WERI-Rb-1 (cell line): ENCODE measurements around the gene IL1RAPL2.

Experiments
- DNase-seq: peaks from one replicate; pipeline ENCODE4 v3.0.0-alpha.2; 2020
- H3K27ac ChIP-seq: fragments of 250-450 bp; sonication (Bioruptor Pico); 2 replicates; pipeline ENCODE4 v1.5.1; 2020; ENCODE audit warnings: mild to moderate bottlenecking, moderate library complexity
- H3K27me3 ChIP-seq: fragments of 250-450 bp; sonication (Bioruptor Pico); 2 replicates; pipeline ENCODE4 v1.5.1; 2021; ENCODE audit warnings: mild to moderate bottlenecking, low read depth, moderate library complexity; ENCODE audit not compliant: insufficient read depth, severe bottlenecking
- H3K36me3 ChIP-seq: fragments of 250-450 bp; sonication (Bioruptor Pico); 2 replicates; pipeline ENCODE4 v1.5.1; 2020; ENCODE audit warnings: mild to moderate bottlenecking, moderate library complexity
- H3K4me3 ChIP-seq: 2 replicates; pipeline ENCODE4 v1.5.1; 2011; ENCODE audit warnings: low read depth, mild to moderate bottlenecking, control low read depth, low read length
- H3K9me3 ChIP-seq: fragments of 250-450 bp; sonication (Bioruptor Pico); 2 replicates; pipeline ENCODE4 v1.5.1; 2021; ENCODE audit warnings: mild to moderate bottlenecking, moderate library complexity; ENCODE audit not compliant: severe bottlenecking
- TF ChIP-seq, protein P1 (sequence below): IDR thresholded peaks from 2 replicates; pipeline ENCODE4 v1.5.1; 2011; ENCODE audit warnings: low read depth, mild to moderate bottlenecking, control low read depth, inconsistent platforms, low read length

The IL1RAPL2 gene

DNA sequence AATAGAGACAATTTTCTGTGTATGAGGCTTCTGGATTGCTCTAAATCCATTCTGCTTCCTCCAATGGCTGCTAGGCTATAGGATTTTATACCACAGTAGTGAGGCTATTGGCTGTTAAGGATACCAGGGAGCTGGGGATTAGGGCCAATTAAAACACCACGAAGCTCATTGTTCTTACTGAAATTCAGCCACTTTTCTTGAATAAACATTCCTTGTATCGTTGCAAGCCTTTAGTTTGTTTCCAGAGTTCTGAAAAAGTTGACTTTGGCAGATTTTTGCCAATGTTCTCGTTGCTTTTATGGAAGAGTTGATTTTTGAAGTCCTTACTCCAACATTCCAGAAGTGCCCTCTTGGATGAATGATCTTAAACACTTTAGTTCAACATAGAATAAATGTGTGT lies 892.8 kb downstream of the IL1RAPL2 start:
- no peak for DNase-seq
- Histone ChIP-seq H3K36me3 (no peaks in the 10 kb centered on the region), H3K9me3 (no peaks in the 10 kb centered on the region), H3K4me3 (no peak overlapping the region), H3K27me3 (peaks cover 19% of the 10 kb centered on the region), H3K27ac (no peak overlapping the region)
- TF ChIP-seq, protein P1, sequence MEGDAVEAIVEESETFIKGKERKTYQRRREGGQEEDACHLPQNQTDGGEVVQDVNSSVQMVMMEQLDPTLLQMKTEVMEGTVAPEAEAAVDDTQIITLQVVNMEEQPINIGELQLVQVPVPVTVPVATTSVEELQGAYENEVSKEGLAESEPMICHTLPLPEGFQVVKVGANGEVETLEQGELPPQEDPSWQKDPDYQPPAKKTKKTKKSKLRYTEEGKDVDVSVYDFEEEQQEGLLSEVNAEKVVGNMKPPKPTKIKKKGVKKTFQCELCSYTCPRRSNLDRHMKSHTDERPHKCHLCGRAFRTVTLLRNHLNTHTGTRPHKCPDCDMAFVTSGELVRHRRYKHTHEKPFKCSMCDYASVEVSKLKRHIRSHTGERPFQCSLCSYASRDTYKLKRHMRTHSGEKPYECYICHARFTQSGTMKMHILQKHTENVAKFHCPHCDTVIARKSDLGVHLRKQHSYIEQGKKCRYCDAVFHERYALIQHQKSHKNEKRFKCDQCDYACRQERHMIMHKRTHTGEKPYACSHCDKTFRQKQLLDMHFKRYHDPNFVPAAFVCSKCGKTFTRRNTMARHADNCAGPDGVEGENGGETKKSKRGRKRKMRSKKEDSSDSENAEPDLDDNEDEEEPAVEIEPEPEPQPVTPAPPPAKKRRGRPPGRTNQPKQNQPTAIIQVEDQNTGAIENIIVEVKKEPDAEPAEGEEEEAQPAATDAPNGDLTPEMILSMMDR: no peak

DNA sequence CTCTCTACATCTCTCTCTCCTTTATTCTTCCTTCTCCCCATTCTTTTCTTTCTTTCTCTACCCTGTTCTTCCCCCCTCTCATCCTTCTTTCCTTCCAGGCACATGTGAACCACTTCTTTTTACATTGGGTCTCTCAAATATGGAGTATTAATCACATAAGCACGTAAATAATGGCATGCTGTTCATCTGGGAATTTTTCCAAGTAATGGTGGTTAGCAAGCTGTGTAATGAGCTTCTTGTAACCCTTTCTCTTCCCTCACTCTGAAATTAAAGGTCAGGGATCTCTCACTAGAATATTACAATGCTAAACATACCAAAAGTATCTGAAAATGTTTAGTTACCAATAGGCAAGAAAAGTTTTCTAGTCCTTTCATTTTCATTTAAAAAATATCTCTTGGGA lies 894.4 kb downstream of the IL1RAPL2 start:
- Histone ChIP-seq H3K4me3 (no peak overlapping the region), H3K9me3 (no peaks in the 10 kb centered on the region), H3K27ac (no peak overlapping the region), H3K36me3 (no peaks in the 10 kb centered on the region), H3K27me3 (peaks cover 21% of the 10 kb centered on the region)
- TF ChIP-seq, protein P1: no peak
- no peak for DNase-seq

DNA sequence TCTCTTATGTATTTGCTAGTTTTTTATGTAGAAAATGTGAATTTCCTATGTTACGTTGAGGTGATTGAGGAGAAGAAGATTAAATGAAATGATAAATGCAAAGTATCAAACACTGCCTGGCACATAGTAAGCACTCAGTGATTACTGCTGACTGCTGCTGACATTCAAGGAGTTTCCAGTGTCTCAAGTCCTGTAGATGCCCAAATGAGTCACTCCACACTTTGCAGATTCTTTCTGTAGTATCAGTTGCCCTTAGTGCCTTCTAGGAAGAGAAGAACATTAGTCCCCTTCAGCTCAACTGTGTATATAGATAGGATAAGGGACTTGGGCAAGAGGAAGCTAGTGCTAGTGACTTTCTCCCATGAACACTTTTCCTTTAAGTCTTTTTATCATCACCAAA lies 895.0 kb downstream of the IL1RAPL2 start:
- TF ChIP-seq, protein P1: no peak
- DNase-seq: no peak
- Histone ChIP-seq H3K4me3 (no peak overlapping the region), H3K27me3 (peaks cover 21% of the 10 kb centered on the region), H3K9me3 (no peaks in the 10 kb centered on the region), H3K36me3 (no peaks in the 10 kb centered on the region), H3K27ac (no peak overlapping the region)

DNA sequence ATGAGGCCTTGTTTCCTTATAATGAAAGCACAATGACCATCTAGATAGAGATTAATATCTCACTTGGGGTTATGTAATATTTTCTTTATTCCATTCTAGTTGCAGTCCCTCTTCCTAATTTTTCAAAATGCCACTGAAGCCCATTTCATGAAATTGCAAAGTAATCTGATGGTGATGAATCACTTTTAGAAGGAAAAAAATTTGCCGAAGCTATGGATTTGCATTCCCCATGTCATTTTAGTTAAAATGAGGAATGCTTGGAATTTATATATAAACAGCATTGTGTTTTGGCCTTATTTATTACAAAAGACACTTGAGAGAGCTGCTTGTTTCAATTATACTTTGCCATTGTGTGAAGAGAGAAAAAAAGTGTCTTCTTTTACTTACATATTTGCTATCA lies 896.2 kb downstream of the IL1RAPL2 start:
- no peak overlapping the region for H3K4me3 ChIP-seq
- H3K9me3 ChIP-seq: no peaks in the 10 kb centered on the region

DNA sequence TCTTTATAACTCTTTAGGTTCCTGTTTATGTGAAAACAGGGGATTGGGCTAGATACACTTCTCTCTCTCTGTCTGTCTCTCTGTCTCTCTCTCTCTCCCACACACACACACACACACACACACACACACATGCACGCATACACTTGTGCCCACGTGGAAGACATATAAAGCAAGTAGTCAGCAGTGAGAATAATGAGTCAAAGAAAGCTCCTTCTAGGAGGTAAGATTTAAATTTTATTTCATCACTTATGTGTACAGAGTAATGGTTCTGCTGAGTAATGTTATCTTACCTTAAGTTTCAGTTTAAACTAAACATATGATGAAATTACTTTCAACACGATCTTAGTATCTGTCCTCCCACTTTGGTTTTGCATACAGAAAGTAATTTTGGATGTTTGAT lies 897.5 kb downstream of the IL1RAPL2 start:
- Histone ChIP-seq H3K36me3 (no peaks in the 10 kb centered on the region), H3K9me3 (no peaks in the 10 kb centered on the region), H3K27me3 (peaks cover 23% of the 10 kb centered on the region), H3K27ac (no peak overlapping the region), H3K4me3 (no peak overlapping the region)
- TF ChIP-seq, protein P1: no peak
- no peak for DNase-seq

More for the DNA sequence above, 896.2 kb downstream of the IL1RAPL2 start:
- no peak overlapping the region for H3K27ac ChIP-seq
- H3K36me3 ChIP-seq: no peaks in the 10 kb centered on the region
- H3K27me3 ChIP-seq: peaks cover 21% of the 10 kb centered on the region
- TF ChIP-seq, protein P1: no peak
- no peak for DNase-seq

DNA sequence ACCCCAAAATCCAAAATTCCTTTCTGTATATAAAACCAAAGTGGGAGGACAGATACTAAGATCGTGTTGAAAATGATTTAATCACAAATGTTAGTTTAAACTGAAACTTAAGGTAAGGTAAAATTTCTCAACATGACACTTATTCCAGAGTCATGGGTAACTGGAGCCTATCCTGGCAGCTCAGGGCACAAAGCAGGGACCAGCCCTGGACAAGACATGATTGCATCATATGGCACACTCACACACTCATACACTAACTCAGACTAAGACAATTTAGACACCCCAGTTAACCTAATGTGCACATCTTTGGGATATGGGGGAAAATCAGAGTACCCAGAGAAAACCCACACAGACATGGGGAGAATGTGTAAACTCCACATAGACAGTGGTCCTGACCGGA lies 898.6 kb downstream of the IL1RAPL2 start:
- TF ChIP-seq, protein P1: no peak
- no peak for DNase-seq
- no peak overlapping the region for H3K27ac ChIP-seq

More for the DNA sequence above, 898.6 kb downstream of the IL1RAPL2 start:
- Histone ChIP-seq H3K9me3 (no peaks in the 10 kb centered on the region), H3K27me3 (peaks cover 23% of the 10 kb centered on the region), H3K36me3 (no peaks in the 10 kb centered on the region), H3K4me3 (no peak overlapping the region)
